DND-41 (cell line): ENCODE measurements around the gene EVA1C.

Experiments
- CTCF ChIP-seq: IDR thresholded peaks from 2 replicates; pipeline ENCODE4 v1.5.1; 2012; ENCODE audit warnings: borderline replicate concordance, low read length, moderate library complexity, mild to moderate bottlenecking; ENCODE audit not compliant: poor library complexity, severe bottlenecking; ENCODE audit errors: extremely low read depth
- EZH2 ChIP-seq: IDR thresholded peaks from 3 replicates; pipeline ENCODE4 v1.6.1; 2012; ENCODE audit warnings: borderline replicate concordance, low read depth, mild to moderate bottlenecking, moderate library complexity, low read length, inconsistent platforms; ENCODE audit not compliant: severe bottlenecking

DNA sequence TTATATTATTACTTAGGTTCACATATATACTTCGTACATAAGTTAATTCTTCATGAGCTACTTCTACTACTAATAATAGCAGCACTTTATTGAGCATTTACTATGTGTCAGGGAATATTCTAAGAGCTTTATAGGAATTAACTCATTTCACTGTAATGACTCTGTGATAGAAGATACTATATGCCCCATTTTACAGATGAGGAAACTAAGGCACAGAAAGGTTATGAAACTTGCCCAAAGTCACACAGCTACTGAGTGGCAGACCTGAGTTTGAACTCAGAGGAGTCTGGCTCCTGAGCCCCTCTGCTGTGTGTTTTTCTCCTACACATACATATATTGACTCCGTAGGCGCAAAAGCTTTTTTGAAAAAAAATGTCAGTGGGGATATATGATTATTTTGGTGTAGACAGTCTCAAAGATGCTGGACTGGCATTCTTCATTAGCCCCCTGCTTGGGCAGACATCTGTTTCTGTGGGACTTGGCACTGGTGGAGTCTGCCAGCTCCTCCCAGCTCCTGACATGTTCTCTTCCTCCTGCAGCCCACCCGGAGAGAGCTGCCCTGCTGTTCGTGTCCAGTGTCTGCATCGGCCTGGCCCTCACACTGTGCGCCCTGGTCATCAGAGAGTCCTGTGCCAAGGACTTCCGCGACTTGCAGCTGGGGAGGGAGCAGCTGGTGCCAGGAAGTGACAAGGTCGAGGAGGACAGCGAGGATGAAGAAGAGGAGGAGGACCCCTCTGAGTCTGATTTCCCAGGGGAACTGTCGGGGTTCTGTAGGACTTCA is 102.0 kb downstream of the EVA1C start:
- TF ChIP-seq CTCF (no peak), EZH2 (no peak)
